Measurements from ENCODE around the gene PTCRA.

Gene PTCRA

GRCh38 chr6:42968126-42968701 is 52.4 kb downstream of the PTCRA start:
- in situ Hi-C loops (cut with MboI; ENCODE audit: low pct_unique_long_range_greater_than_20kb, low sequenced_read_pairs, unreplicated experiment): no loop called here
- TF ChIP-seq CTCF (IDR thresholded peaks at IDR 0.05; ENCODE audit: extremely low read depth, insufficient read depth, missing control alignments): no peak
- no peak for DNase-seq (ENCODE audit: low spot score)

- in situ Hi-C loops (cut with MboI; ENCODE audit: low pct_unique_long_range_greater_than_20kb, low sequenced_read_pairs, unreplicated experiment): no loop called here
- no peak for TF ChIP-seq CTCF (IDR thresholded peaks at IDR 0.05; ENCODE audit: extremely low read depth, insufficient read depth, missing control alignments)
- no peak for DNase-seq (ENCODE audit: low spot score)
These were observed 52.9 kb downstream of the PTCRA start for GRCh38 chr6:42968783-42969182.

- TF ChIP-seq CTCF (IDR thresholded peaks at IDR 0.05; ENCODE audit: extremely low read depth, insufficient read depth, missing control alignments): no peak
- in situ Hi-C loops (cut with MboI; ENCODE audit: low pct_unique_long_range_greater_than_20kb, low sequenced_read_pairs, unreplicated experiment): no loop called here
- no peak for DNase-seq (ENCODE audit: low spot score)
These were observed 53.6 kb downstream of the PTCRA start for GRCh38 chr6:42969431-42969830.

- in situ Hi-C loops (cut with MboI; ENCODE audit: low pct_unique_long_range_greater_than_20kb, low sequenced_read_pairs, unreplicated experiment): no loop called here
- no peak for TF ChIP-seq CTCF (IDR thresholded peaks at IDR 0.05; ENCODE audit: extremely low read depth, insufficient read depth, missing control alignments)
- no peak for DNase-seq (ENCODE audit: low spot score)
These were observed 54.1 kb downstream of the PTCRA start for GRCh38 chr6:42969934-42970333.

DNA sequence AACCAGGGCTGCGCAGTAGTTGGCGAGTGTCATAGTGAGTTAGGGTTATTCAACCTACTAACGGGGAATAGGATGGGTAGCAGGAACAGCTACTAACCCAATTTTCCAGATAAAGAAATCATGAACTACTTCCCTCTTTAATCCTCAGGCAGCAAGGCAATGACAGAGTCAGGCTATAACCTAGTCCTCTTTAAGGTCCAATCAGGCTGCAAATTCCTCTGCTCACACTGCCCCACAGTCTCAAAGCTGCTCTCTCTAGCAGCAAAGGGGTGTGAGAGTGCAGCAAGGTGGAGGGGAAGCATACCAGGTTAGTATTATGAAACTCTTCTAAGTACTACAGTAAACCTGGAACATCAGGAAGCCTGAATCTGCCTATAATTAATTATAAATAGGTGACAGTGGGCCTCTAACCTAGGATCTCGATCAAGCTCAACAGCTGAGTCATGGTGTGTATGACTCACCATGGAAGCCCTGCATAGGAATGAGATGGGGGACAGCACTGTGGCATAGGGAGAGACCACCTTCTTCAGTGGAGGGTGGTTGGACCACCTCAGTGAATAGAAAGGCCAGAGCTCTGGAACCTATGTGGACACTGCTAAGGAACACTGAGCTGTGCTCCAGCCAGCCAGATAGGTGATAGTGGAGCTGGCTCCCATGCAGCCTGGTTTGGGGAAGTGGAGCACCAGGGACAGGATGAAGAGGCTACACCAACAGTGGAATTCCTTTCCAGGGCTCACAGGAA is 55.2 kb downstream of the PTCRA start:
- in situ Hi-C loops (cut with MboI; ENCODE audit: low pct_unique_long_range_greater_than_20kb, low sequenced_read_pairs, unreplicated experiment): no loop called here
- TF ChIP-seq CTCF (IDR thresholded peaks at IDR 0.05; ENCODE audit: extremely low read depth, insufficient read depth, missing control alignments): no peak
- no peak for DNase-seq (ENCODE audit: low spot score)

DNA sequence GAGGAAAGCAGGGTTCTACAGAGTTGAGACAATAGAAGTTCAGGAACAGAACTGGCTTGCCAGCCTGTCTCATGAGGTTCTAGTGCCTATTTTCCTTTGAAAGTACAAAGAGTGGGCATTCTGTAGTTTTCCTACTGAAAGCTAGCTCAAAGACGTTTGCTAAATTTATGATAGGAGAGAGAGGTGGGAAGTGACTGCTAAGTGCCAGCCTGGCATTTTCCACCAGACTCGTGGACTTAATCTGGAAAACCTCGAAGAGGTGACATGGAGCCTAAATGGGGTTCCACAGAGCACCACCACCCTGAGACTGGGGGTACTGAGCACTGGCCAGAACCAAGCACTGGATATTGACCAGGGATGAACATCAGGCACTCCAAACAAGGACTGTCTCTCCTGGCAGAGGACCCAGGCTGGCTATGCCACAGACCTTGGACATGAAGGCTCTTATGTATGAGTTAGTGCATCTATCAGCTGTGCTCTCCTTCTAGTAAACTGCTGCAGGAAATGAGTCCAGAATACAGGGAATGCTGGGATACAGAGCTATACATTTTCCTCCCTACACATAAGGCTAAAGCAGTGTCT is 56.0 kb downstream of the PTCRA start:
- no peak for DNase-seq (ENCODE audit: low spot score)
- in situ Hi-C loops (cut with MboI; ENCODE audit: low pct_unique_long_range_greater_than_20kb, low sequenced_read_pairs, unreplicated experiment): no loop called here
- TF ChIP-seq CTCF (IDR thresholded peaks at IDR 0.05; ENCODE audit: extremely low read depth, insufficient read depth, missing control alignments): no peak

All from GM13977 (cell line).